ENCODE data around the gene ANKRD33.

- peak; percentile 17 to 42; a peak in 2 of 4 replicates for TF ChIP-seq CTCF (conservative IDR thresholded peaks at IDR 0.05; ENCODE audit: low read depth in 2 of 2)
- TF ChIP-seq, protein P1, sequence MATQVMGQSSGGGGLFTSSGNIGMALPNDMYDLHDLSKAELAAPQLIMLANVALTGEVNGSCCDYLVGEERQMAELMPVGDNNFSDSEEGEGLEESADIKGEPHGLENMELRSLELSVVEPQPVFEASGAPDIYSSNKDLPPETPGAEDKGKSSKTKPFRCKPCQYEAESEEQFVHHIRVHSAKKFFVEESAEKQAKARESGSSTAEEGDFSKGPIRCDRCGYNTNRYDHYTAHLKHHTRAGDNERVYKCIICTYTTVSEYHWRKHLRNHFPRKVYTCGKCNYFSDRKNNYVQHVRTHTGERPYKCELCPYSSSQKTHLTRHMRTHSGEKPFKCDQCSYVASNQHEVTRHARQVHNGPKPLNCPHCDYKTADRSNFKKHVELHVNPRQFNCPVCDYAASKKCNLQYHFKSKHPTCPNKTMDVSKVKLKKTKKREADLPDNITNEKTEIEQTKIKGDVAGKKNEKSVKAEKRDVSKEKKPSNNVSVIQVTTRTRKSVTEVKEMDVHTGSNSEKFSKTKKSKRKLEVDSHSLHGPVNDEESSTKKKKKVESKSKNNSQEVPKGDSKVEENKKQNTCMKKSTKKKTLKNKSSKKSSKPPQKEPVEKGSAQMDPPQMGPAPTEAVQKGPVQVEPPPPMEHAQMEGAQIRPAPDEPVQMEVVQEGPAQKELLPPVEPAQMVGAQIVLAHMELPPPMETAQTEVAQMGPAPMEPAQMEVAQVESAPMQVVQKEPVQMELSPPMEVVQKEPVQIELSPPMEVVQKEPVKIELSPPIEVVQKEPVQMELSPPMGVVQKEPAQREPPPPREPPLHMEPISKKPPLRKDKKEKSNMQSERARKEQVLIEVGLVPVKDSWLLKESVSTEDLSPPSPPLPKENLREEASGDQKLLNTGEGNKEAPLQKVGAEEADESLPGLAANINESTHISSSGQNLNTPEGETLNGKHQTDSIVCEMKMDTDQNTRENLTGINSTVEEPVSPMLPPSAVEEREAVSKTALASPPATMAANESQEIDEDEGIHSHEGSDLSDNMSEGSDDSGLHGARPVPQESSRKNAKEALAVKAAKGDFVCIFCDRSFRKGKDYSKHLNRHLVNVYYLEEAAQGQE (IDR thresholded peaks at IDR 0.05; ENCODE audit: unreplicated experiment), result no peak
- TF ChIP-seq EZH2phosphoT487 (IDR thresholded peaks at IDR 0.05; ENCODE audit: unreplicated experiment), result no peak
- TF ChIP-seq STAT1 (IDR thresholded peaks at IDR 0.05; ENCODE audit: unreplicated experiment), result no peak
- no peak for TF ChIP-seq ZNF331 (CRISPR knock-in tag; IDR thresholded peaks at IDR 0.05; ENCODE audit: low read depth)
- TF ChIP-seq POLR2AphosphoS5 (IDR thresholded peaks at IDR 0.05; ENCODE audit: low read depth), result 0 out of 2 replicates have a peak, but pooled peaks have one; percentile 12
Observed at GRCh38 chr12:51848841-51849735, 38.8 kb upstream of the ANKRD33 start.
